Neural cell (in vitro differentiated cells): ENCODE measurements around the gene RNF213. TPM values are rescaled to one million over a fixed set of nuclear protein-coding genes. Genes with fewer than 3 reads are reported as not detected.

Source experiments
- H2AFZ ChIP-seq: fragments of 200-600, 300-800 bp; sonication (generic), shearing (Covaris generic); 2 replicates; pipeline ENCODE4 v1.6.0; 2014; ENCODE audit warnings: low read depth, mild to moderate bottlenecking, antibody characterized with exemption, low read length, moderate library complexity
- H3F3A ChIP-seq: fragments of 200-600 bp; shearing (Covaris generic); 2 replicates; pipeline ENCODE4 v1.6.1; 2016; ENCODE audit warnings: mild to moderate bottlenecking, moderate library complexity, mixed read lengths, antibody characterized with exemption, low read length; ENCODE audit not compliant: insufficient read depth, poor library complexity, severe bottlenecking
- H3K27ac ChIP-seq: fragments of 200-600, 300-800 bp; sonication (generic), shearing (Covaris generic); 2 replicates; pipeline ENCODE4 v1.5.1; 2014; ENCODE audit warnings: mild to moderate bottlenecking, low read length, moderate library complexity
- H3K27me3 ChIP-seq: fragments of 300-800, 200-600 bp; sonication (generic), shearing (Covaris generic); 2 replicates; pipeline ENCODE4 v1.6.0; 2014; ENCODE audit warnings: mild to moderate bottlenecking, low read depth, low read length, moderate library complexity; ENCODE audit not compliant: insufficient read depth
- H3K36me3 ChIP-seq: fragments of 300-800, 200-600 bp; sonication (generic), shearing (Covaris generic); 2 replicates; pipeline ENCODE4 v1.5.1; 2014; ENCODE audit warnings: mild to moderate bottlenecking, antibody characterized with exemption, low read length, moderate library complexity; ENCODE audit not compliant: insufficient read depth
- H3K4me2 ChIP-seq: fragments of 300-800, 200-600 bp; sonication (generic), shearing (Covaris generic); 2 replicates; pipeline ENCODE4 v1.6.0; 2014; ENCODE audit warnings: mild to moderate bottlenecking, low read length
- H3K4me3 ChIP-seq: fragments of 300-800, 200-600 bp; sonication (generic), shearing (Covaris generic); 2 replicates; pipeline ENCODE4 v1.5.1; 2014; ENCODE audit warnings: mild to moderate bottlenecking, low read length, moderate library complexity
- H3K79me2 ChIP-seq: fragments of 200-600 bp; shearing (Covaris generic); replicated peaks from 2 replicates; pipeline ENCODE4 v1.6.0; 2014; ENCODE audit warnings: mild to moderate bottlenecking, low read length, moderate library complexity; ENCODE audit not compliant: insufficient read depth
- H3K9ac ChIP-seq: fragments of 300-800, 200-600 bp; sonication (generic), shearing (Covaris generic); 2 replicates; pipeline ENCODE4 v1.6.1; 2016; ENCODE audit warnings: mild to moderate bottlenecking, low read length, mixed read lengths
- H3K9me2 ChIP-seq: fragments of 200-600 bp; shearing (Covaris generic); 2 replicates; pipeline ENCODE4 v1.6.1; 2016; ENCODE audit warnings: mild to moderate bottlenecking, low read length, mixed read lengths; ENCODE audit not compliant: insufficient read depth
- H3K9me3 ChIP-seq: fragments of 200-600, 300-800 bp; sonication (generic), shearing (Covaris generic); 2 replicates; pipeline ENCODE4 v1.6.1; 2016; ENCODE audit warnings: mild to moderate bottlenecking, mixed run types, low read length, moderate library complexity, mixed read lengths
- H4K20me1 ChIP-seq: fragments of 200-600 bp; shearing (Covaris generic); 2 replicates; pipeline ENCODE4 v1.6.1; 2016; ENCODE audit warnings: mild to moderate bottlenecking, mixed run types; ENCODE audit not compliant: insufficient read depth
- CTCF ChIP-seq: fragments of 450-650 bp; IDR thresholded peaks from 2 replicates; pipeline ENCODE4 v1.5.1; 2014; ENCODE audit warnings: antibody characterized with exemption, mild to moderate bottlenecking, moderate library complexity; ENCODE audit not compliant: poor library complexity, severe bottlenecking
- EP300 ChIP-seq: fragments of 450-650 bp; conservative IDR thresholded peaks from 2 replicates; pipeline ENCODE4 v1.6.1; 2014; ENCODE audit warnings: antibody characterized with exemption, mild to moderate bottlenecking, moderate library complexity; ENCODE audit not compliant: poor library complexity, severe bottlenecking
- EZH2 ChIP-seq: fragments of 200-600, 300-800 bp; shearing (Covaris generic), sonication (generic); IDR thresholded peaks from 2 replicates; pipeline ENCODE4 v1.6.1; 2014; ENCODE audit warnings: antibody characterized with exemption, low read length, borderline replicate concordance, mild to moderate bottlenecking; ENCODE audit not compliant: insufficient read depth, poor library complexity, severe bottlenecking
- MXI1 ChIP-seq: fragments of 450-650 bp; conservative IDR thresholded peaks from 2 replicates; pipeline ENCODE4 v1.6.1; 2014; ENCODE audit warnings: antibody characterized with exemption, mild to moderate bottlenecking; ENCODE audit not compliant: poor library complexity, severe bottlenecking
- POLR2AphosphoS5 ChIP-seq: IDR thresholded peaks from 2 replicates; pipeline ENCODE4 v1.6.1; 2012
- RAD21 ChIP-seq: fragments of 450-650 bp; conservative IDR thresholded peaks from 2 replicates; pipeline ENCODE4 v1.6.1; 2014; ENCODE audit warnings: antibody characterized with exemption, mild to moderate bottlenecking, moderate library complexity
- REST ChIP-seq: IDR thresholded peaks from 2 replicates; pipeline ENCODE4 v1.6.1; 2012; ENCODE audit warnings: borderline replicate concordance
- SMC3 ChIP-seq: fragments of 450-650 bp; conservative IDR thresholded peaks from 2 replicates; pipeline ENCODE4 v1.6.1; 2014; ENCODE audit warnings: antibody characterized with exemption, mild to moderate bottlenecking, moderate library complexity; ENCODE audit not compliant: poor library complexity
- TAF1 ChIP-seq: IDR thresholded peaks from 2 replicates; pipeline ENCODE4 v1.6.1; 2012; ENCODE audit warnings: low read depth
- polyA minus RNA-seq: library from RNA; depleted of rRNA, polyadenylated mRNA; stranded (reverse); fragments of >200 nt; gene quantifications from 2 replicates; pipeline ENCODE4 v1.2.3, GENCODE V29; 2014
- polyA plus RNA-seq: library from polyadenylated mRNA; depleted of rRNA; stranded (reverse); fragments of >200 nt; gene quantifications from 2 replicates; pipeline ENCODE4 v1.2.3, GENCODE V29; 2014

The RNF213 gene
- polyA plus RNA-seq (1.4 and 1.5 TPM in 2 replicates), polyA minus RNA-seq (3.9 and 5.2 TPM in 2 replicates)

- H3K27me3 ChIP-seq: no peaks in the 10 kb centered on the region
Measured at GRCh38 chr17:80260791-80261158, at the start of gene RNF213. Gene RNF213 (plus strand): TSS chr17:80260852. CDS start chr17:80263682, 2,830 bp downstream.

GRCh38 chr17:80212109-80212508 lies 48.5 kb upstream of the RNF213 start:
- H3K79me2 ChIP-seq: no peaks in the 10 kb centered on the region
- H3K9ac ChIP-seq: no peak overlapping the region
- H3K27ac ChIP-seq: no peak overlapping the region
- no peak overlapping the region for H3K4me3 ChIP-seq
- no peaks in the 10 kb centered on the region for H3K36me3 ChIP-seq
- no peaks in the 10 kb centered on the region for H3K27me3 ChIP-seq
- no peaks in the 10 kb centered on the region for H3F3A ChIP-seq
- no peaks in the 10 kb centered on the region for H3K9me2 ChIP-seq
- H4K20me1 ChIP-seq: no peaks in the 10 kb centered on the region
- H3K9me3 ChIP-seq: no peaks in the 10 kb centered on the region
- H2AFZ ChIP-seq: no peak overlapping the region
- no peak overlapping the region for H3K4me2 ChIP-seq
- TF ChIP-seq EP300: no peak
- TF ChIP-seq MXI1: no peak
- TF ChIP-seq RAD21: no peak
- no peak for TF ChIP-seq CTCF
- TF ChIP-seq POLR2AphosphoS5: no peak
- TF ChIP-seq EZH2: no peak
- TF ChIP-seq TAF1: no peak
- no peak for TF ChIP-seq SMC3

More at GRCh38 chr17:80260791-80261158, at the start of gene RNF213:
- Histone ChIP-seq H3K4me2 (peak within 1 kb of the TSS; percentile 76), H3K36me3 (no peaks in the 10 kb centered on the region), H3K9me3 (no peaks in the 10 kb centered on the region), H3K4me3 (peak within 1 kb of the TSS; percentile 80), H4K20me1 (no peaks in the 10 kb centered on the region), H3K27ac (no peak within 1 kb of the TSS), H3K79me2 (no peaks in the 10 kb centered on the region), H3K9ac (peak within 1 kb of the TSS; percentile 50), H3K9me2 (no peaks in the 10 kb centered on the region), H3F3A (no peaks in the 10 kb centered on the region), H2AFZ (no peak within 1 kb of the TSS)
- TF ChIP-seq EP300: no peak
- TF ChIP-seq MXI1: no peak
- TF ChIP-seq RAD21: no peak
- no peak for TF ChIP-seq POLR2AphosphoS5
- no peak for TF ChIP-seq REST
- TF ChIP-seq SMC3: no peak
- no peak for TF ChIP-seq CTCF
- no peak for TF ChIP-seq TAF1
- no peak for TF ChIP-seq EZH2
